Measurements from ENCODE around the gene NAB1. TPM values are rescaled to one million over a fixed set of nuclear protein-coding genes. Genes with fewer than 3 reads are reported as not detected.

Gene NAB1
- polyA plus RNA-seq, 1 of the 3 experiments (the other 2 are of a cell fraction) = 9.7 TPM

DNA sequence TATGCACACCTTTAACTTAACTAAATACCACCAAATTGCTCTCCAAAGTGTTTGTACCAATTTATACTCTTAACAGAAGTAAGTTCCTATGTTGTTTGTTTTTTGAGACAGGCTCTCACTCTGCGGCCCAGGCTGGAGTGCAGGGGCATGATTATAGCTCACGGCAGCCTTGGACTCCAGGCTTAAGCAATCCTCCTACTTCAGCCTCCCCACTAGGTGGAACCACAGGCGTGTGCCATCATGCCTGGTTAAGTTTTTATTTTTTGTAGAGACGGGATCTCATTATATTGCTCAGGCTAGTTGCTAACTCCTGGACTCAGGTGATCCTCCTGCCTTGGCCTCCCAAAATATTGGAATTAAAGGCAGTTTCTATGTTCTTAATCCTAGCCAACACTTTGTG lies 13.1 kb upstream of the NAB1 start:
- ChIA-PET CTCF (no interaction called here), POLR2A (no interaction called here)
- Histone ChIP-seq H3K9me2 (no peaks in the 10 kb centered on the region), H3K4me2 (no peak overlapping the region), H3K79me2 (ENCODE audit: insufficient read depth) (no peaks in the 10 kb centered on the region), H3K4me3 (ENCODE audit: low read depth in 2 of 2, low read length in 1 of 2) (no peak overlapping the region), H3F3A (replicated peaks; ENCODE audit: insufficient read depth) (peaks cover 14% of the 10 kb centered on the region), H3K27me3 (ENCODE audit: insufficient read depth) (no peaks in the 10 kb centered on the region), H2AFZ (ENCODE audit: low read depth) (no peak overlapping the region), H3K4me1 (ENCODE audit: control insufficient read depth in 1 of 2, insufficient read depth in 2 of 2, low read depth in 1 of 2, low read length in 1 of 2) (peaks cover 12 to 15% of the 10 kb centered on the region in 2 experiments), H3K9me3 (no peaks in the 10 kb centered on the region), H4K20me1 (ENCODE audit: insufficient read depth) (no peaks in the 10 kb centered on the region), H3K27ac (ENCODE audit: low read depth in 2 of 2, low read length in 1 of 2) (no peak overlapping the region), H3K9ac (no peak overlapping the region), H3K36me3 (replicated peaks in 1 of 2; ENCODE audit: control insufficient read depth in 1 of 2, insufficient read depth in 2 of 2, low read length in 1 of 2) (no peaks in the 10 kb centered on the region)
- WGBS (ENCODE audit: low lambda C conversion rate) = 84% methylated on average over 4 of the region's 4 CpGs
- DNase-seq = no peak
- TF ChIP-seq FOXM1 (IDR thresholded peaks at IDR 0.05; ENCODE audit: low read depth) (no peak), RFX5 (IDR thresholded peaks at IDR 0.05; ENCODE audit: low read length) (no peak), RXRA (IDR thresholded peaks at IDR 0.05; ENCODE audit: borderline replicate concordance, low read depth) (no peak), RCOR1 (IDR thresholded peaks at IDR 0.05; ENCODE audit: low read length) (no peak), RAD21 (IDR thresholded peaks at IDR 0.05; ENCODE audit: low read length) (no peak), SMC3 (IDR thresholded peaks at IDR 0.05; ENCODE audit: low read depth, low read length) (no peak), CTCF (IDR thresholded peaks at IDR 0.05) (no peak), NFIC (IDR thresholded peaks at IDR 0.05; ENCODE audit: borderline replicate concordance) (no peak), SIN3A (IDR thresholded peaks at IDR 0.05; ENCODE audit: borderline replicate concordance, low read depth, low read length) (no peak), USF1 (IDR thresholded peaks at IDR 0.05; ENCODE audit: borderline replicate concordance, low read depth) (no peak)
- TF ChIP-seq, protein P1, sequence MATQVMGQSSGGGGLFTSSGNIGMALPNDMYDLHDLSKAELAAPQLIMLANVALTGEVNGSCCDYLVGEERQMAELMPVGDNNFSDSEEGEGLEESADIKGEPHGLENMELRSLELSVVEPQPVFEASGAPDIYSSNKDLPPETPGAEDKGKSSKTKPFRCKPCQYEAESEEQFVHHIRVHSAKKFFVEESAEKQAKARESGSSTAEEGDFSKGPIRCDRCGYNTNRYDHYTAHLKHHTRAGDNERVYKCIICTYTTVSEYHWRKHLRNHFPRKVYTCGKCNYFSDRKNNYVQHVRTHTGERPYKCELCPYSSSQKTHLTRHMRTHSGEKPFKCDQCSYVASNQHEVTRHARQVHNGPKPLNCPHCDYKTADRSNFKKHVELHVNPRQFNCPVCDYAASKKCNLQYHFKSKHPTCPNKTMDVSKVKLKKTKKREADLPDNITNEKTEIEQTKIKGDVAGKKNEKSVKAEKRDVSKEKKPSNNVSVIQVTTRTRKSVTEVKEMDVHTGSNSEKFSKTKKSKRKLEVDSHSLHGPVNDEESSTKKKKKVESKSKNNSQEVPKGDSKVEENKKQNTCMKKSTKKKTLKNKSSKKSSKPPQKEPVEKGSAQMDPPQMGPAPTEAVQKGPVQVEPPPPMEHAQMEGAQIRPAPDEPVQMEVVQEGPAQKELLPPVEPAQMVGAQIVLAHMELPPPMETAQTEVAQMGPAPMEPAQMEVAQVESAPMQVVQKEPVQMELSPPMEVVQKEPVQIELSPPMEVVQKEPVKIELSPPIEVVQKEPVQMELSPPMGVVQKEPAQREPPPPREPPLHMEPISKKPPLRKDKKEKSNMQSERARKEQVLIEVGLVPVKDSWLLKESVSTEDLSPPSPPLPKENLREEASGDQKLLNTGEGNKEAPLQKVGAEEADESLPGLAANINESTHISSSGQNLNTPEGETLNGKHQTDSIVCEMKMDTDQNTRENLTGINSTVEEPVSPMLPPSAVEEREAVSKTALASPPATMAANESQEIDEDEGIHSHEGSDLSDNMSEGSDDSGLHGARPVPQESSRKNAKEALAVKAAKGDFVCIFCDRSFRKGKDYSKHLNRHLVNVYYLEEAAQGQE (IDR thresholded peaks at IDR 0.05; ENCODE audit: low read depth, low read length) = no peak
- TF ChIP-seq, protein P2, sequence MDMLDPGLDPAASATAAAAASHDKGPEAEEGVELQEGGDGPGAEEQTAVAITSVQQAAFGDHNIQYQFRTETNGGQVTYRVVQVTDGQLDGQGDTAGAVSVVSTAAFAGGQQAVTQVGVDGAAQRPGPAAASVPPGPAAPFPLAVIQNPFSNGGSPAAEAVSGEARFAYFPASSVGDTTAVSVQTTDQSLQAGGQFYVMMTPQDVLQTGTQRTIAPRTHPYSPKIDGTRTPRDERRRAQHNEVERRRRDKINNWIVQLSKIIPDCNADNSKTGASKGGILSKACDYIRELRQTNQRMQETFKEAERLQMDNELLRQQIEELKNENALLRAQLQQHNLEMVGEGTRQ (IDR thresholded peaks at IDR 0.05; ENCODE audit: borderline replicate concordance, low read depth, low read length) = no peak
- TF ChIP-seq, protein P3, sequence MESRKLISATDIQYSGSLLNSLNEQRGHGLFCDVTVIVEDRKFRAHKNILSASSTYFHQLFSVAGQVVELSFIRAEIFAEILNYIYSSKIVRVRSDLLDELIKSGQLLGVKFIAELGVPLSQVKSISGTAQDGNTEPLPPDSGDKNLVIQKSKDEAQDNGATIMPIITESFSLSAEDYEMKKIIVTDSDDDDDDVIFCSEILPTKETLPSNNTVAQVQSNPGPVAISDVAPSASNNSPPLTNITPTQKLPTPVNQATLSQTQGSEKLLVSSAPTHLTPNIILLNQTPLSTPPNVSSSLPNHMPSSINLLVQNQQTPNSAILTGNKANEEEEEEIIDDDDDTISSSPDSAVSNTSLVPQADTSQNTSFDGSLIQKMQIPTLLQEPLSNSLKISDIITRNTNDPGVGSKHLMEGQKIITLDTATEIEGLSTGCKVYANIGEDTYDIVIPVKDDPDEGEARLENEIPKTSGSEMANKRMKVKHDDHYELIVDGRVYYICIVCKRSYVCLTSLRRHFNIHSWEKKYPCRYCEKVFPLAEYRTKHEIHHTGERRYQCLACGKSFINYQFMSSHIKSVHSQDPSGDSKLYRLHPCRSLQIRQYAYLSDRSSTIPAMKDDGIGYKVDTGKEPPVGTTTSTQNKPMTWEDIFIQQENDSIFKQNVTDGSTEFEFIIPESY (IDR thresholded peaks at IDR 0.05; ENCODE audit: borderline replicate concordance, low read depth) = no peak
- TF ChIP-seq, protein P4, sequence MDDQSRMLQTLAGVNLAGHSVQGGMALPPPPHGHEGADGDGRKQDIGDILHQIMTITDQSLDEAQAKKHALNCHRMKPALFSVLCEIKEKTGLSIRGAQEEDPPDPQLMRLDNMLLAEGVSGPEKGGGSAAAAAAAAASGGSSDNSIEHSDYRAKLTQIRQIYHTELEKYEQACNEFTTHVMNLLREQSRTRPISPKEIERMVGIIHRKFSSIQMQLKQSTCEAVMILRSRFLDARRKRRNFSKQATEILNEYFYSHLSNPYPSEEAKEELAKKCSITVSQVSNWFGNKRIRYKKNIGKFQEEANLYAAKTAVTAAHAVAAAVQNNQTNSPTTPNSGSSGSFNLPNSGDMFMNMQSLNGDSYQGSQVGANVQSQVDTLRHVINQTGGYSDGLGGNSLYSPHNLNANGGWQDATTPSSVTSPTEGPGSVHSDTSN (IDR thresholded peaks at IDR 0.05) = no peak

Data from SK-N-SH (cell line).